Myocyte (in vitro differentiated cells): ENCODE results near the gene CYP4F2. TPM values are rescaled to one million over a fixed set of nuclear protein-coding genes. Genes with fewer than 3 reads are reported as not detected.
"Not testable (repeated sequence)": the region's sequence is repeated elsewhere in the genome, so short reads cannot be mapped to it uniquely, and the experiment has no call there.

Experiments used
- DNase-seq: peaks from one replicate; pipeline ENCODE4 v3.0.0-alpha.2; 2012; ENCODE audit warnings: low read depth
- total RNA-seq: library from RNA; depleted of rRNA; stranded (reverse); fragments of >200 nt; gene quantifications from 2 replicates; pipeline ENCODE4 v1.2.3, GENCODE V29; 2014

CYP4F2 gene
- total RNA-seq, 1 donor from 2014 or later = not detected

- DNase-seq = not testable (repeated sequence)
These were observed 2.2 kb upstream of the CYP4F2 start for GRCh38 chr19:15900032-15900431.

DNA sequence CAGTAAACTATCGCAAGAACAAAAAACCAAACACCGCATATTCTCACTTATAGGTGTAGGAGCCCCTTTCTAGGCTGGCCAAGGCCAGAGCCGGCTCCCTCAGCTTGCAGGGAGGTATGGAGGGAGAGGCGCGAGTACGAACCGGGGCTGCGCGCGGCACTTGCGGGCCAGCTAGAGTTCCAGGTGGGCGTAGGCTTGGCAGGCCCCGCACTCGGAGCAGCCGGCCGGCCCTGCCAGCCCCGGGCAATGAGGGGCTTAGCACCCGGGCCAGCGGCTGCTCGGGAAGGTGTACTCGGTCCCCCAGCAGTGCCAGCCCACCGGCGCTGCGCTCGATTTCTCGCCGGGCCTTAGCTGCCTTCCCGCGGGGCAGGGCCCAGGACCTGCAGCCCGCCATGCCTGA is 1.7 kb upstream of the CYP4F2 start:
- DNase-seq = not testable (repeated sequence)

DNA sequence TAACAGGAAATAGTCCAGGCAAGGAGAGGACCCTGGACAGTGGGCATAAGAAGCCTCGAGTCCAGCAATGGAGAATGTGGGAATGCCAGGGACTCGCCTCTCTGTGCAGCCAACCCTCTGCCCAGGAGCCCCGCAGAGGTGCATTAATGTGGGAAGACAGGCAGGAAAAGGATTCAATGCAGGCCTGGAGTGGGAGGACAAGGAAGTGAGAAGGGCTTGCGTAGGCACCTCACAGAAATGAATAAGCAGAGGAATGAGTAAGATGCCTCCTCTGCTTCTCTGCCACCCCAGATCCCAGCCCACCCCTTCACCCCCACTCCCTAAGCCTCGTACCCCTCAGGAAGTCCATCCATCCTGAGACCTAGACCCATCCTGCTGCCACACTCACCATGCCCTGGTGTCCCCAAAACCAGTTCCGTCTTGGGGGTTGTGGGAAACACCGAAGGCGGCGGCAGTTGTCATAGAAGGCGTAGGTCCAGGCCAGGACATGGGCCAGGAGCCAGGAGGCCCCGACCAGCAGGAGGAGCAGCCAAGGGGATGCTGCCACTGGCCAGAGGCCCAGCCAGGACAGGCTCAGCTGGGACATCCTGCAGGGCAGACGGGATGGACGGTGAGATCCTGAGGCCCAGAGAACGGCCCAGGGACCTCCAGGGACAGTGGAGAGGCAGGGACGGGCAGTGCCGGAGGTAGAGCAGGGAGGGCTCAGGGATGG is 692 bp downstream of the CYP4F2 start:
- no peak for DNase-seq

DNA sequence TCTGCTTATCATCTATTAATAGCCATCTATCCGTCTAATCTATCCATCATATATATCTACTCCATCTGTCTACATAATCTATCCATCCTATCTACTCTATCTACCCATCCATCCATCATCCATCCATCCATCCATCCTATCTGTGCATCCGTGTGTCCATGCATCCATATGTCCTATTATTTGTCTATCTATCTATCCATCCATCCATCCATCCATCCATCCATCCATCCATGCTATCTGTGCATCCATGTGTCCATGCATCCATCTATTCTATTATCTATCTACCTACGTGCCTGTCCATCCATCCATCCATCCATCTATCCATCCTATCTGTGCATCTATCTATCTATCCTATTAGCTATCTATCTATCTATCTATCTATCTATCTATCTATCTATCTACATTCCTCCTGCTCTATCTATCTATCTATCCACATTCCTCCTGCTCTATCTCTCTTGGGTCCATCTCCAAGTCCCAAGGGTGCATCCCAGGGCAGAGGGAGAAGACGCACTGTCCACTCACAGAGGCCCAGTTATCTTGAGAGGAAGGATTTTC is 1.9 kb downstream of the CYP4F2 start:
- no peak for DNase-seq

GRCh38 chr19:15894359-15894758 is 3.5 kb downstream of the CYP4F2 start:
- DNase-seq = no peak

GRCh38 chr19:15893477-15893876 is 4.4 kb downstream of the CYP4F2 start:
- no peak for DNase-seq

GRCh38 chr19:15892012-15892411 is 5.9 kb downstream of the CYP4F2 start:
- no peak for DNase-seq

DNA sequence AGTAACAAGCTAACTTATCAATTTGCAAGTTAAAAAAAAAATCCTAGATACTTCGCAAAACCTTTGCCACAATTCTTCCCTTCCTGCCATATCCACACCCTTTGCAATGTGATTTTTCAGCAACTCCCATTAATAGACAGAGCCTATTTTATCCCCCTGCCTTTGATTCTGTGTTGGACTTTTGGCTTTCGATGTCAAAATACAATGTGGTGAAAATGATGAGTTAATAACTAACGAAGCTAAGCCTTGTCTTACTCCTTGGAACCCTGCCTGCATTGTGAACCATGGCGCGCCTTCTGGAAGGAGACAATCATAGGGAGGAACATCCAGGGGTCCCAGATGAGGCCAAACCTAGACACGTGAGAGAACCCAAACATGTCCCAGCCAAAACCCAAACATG is 6.4 kb downstream of the CYP4F2 start:
- DNase-seq = no peak

DNA sequence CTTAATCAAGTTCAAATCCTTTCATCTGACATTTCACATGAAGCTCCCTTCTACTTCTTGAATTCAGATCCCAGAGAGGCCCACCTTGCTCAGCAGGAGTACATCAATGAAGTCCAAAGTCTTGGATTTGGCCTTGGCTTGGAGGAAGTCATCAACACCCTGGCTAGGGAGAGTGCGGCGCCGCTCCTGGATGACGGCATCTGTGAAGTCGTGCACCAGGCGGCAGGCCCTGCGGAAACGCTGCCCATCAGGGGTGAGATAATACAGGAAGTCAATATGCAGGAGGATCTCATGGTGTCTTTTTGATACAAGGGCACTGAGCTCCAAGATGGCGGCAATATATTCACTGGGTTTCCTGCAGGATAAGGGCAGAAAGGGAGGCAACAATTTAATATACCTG is 8.5 kb downstream of the CYP4F2 start:
- DNase-seq = not testable (repeated sequence)

GRCh38 chr19:15885919-15886318 is 12.0 kb downstream of the CYP4F2 start:
- no peak for DNase-seq

- DNase-seq = no peak
These were observed 12.7 kb downstream of the CYP4F2 start for GRCh38 chr19:15885167-15885566.

DNA sequence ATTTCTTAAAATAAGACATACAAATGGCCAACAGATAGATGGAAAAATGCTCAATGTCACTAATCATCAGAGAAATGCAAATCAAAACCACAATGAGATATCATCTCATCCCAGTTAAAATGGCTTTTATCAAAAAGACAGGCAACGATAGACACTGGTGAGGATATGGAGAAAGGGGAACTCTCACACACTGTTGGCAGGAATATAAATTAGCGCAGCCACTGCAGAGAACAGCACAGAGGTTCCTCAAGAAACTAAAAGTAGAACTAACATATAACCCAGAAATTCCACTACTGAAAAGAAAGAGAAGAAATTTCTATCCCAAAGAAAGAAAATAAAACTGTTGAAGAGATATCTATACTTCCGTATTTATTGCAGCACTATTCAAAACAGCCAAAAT is 14.5 kb downstream of the CYP4F2 start:
- not testable (repeated sequence) for DNase-seq

- DNase-seq = no peak
These were observed 22.9 kb downstream of the CYP4F2 start for GRCh38 chr19:15874821-15875474.

GRCh38 chr19:15873771-15874170 is 24.1 kb downstream of the CYP4F2 start:
- DNase-seq = not testable (repeated sequence)

GRCh38 chr19:15871570-15871969 is 26.3 kb downstream of the CYP4F2 start:
- no peak for DNase-seq

- no peak for DNase-seq
These were observed 28.0 kb downstream of the CYP4F2 start for GRCh38 chr19:15869873-15870272.

- DNase-seq = peak; percentile 6
These were observed 28.7 kb downstream of the CYP4F2 start for GRCh38 chr19:15869109-15869555.

DNA sequence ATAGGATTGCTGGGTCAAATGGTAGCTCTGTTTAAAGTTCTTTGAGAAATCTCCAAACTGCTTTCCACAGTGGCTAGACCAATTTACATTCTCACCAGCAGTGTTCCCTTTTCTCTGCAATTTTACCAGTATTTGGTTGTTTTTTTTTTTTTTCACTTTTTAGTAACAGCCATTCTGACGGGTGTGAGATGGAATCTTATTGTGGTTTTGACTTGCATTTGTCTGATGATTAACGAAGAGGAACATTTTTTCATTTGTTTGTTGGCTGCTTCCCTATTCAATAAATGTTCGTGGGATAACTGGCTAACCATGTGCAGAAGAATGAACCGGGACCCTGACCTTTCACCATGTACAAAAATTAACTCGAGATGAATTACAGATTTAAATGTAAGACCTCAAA is 31.2 kb downstream of the CYP4F2 start:
- no peak for DNase-seq

DNA sequence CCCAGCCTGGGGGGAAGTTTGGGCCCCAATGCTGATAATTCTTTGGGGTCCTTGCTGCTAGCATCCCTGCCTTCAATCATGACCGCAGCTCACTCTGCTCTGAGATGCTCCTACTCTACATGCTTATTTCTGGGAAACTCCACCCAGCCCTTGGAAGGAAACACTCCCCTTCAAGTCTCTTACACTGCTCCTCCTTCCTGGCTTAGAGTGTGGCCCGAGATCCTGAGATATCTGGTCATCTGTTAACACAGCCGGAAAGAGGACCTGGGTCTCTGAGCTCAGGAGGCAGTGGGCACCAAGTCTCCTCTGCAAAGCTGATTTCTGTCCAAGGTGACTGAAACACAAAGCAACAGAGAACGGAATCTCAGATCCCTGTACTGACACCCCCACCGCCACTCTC is 33.0 kb downstream of the CYP4F2 start:
- no peak for DNase-seq

DNA sequence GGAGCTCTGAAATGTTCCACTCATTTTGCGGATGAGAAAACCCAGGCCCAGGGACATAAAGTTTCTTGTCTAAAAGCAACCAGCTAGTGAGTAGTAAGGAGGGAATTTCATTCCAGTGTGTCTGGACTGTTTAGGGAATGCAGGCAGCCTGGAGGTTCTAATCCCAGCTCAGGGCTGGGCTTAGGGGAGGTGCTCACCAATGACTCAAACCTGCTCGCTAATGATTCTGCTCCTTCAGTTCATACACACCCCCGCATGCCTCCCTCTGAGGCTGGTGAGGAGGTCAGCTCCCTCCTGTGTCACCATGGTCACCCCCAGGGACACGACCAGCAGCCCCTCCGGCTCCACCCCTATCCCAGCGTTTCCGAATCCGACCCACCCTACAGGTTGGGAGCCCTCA is 34.6 kb downstream of the CYP4F2 start:
- DNase-seq = no peak

DNA sequence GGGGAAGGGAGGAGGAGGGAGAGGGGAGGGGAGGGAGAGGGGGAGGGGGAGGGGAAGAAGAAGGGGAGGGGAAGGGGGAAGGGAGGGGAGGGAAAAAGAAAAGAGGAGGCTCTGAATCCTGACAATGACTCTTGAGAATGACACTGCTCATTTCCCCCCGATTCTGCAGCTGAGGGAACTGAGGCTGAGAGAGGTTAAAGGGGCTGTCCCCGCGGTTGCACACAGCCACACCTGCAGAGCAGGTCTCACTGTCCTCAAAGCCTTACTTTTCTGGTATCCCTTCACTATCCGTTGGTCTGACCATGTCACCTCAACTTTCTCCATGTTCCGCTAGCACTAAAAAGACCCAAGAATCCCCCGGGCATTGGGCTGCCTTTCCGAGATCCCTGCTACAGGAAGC is 35.4 kb downstream of the CYP4F2 start:
- DNase-seq = no peak

DNA sequence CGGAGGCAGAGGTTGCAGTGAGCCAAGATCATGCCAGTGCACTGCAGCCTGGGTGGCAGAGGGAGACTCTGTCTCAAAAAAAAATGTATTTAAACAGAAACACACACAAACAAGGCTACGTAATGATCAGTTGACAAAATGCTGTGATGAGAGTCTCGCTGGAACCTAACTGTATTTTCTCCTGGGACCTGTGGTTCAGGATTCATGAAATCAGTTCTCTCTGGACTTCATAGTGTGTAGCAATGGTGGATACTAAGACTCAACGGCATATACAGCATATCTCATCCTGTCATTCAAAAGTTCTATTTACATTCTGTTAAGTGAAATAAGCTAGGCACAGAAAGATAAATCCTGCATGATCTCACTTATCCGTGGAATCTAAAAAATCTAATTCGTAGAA is 37.4 kb downstream of the CYP4F2 start:
- DNase-seq = no peak

DNA sequence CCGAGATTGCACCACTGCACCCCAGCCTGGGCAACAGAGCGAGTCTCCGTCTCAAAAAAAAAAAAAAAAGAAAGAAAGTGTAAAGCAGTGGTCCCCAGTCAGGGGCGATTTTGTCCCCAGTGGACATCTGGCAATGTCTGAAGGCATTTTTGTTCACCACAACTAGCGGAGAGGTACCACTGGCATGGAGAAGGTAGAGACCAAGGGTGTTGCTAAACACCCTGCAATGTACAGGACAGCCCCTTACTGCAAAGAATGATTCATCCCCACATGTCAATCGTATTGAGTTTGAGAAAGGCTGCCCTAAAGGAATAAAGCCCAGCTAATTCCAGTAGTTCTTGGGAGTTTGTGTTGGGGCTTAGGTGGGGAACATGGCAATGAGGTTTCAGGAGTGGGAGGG is 38.7 kb downstream of the CYP4F2 start:
- no peak for DNase-seq
